DMS114 treated with DMSO at 0.1 percent for 48 hours (cell line): ENCODE data around the gene CAMK2D.

Experiments
- DNase-seq: peaks from one replicate; lab custom pipeline; 2025; ENCODE audit not compliant: unreplicated experiment; lab: John Stamatoyannopoulos, UW

Gene CAMK2D

DNA sequence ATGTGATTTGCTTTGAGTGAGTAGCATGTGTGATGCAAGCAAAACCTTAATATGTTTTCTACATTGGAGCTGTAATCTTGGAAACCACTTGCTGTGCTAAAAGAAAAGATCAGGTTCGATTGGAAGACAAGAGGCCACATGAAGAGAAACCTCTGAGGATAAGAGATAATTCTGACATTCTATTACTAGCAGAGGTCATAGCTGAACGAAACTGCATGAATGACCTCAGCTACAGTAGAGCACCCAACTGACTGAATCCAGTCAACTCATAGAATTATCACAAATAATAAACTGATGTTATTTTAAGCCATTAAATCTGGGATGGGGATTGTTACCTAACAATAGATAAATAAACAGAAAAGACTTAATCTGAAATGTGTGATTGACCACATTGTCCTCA lies 147.1 kb downstream of the CAMK2D start:
- DNase-seq = no peak

DNA sequence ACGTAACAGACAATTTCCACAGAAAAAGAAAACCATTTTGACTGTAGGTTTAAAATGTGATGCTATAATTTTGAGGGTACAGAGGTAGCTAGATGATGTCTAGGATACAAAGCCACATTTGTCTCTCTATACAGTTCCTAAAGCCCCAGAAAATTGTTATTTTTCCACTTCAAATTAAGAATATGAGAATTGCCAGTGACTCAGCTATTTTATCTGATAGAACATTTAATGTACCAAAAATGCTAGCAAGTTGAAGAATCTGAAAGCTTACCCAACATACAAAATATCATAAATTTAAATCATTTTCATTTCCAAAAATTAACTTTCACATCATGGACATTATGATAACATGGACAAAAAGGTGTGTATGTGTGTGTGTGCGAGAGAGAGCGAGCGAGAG lies 148.0 kb downstream of the CAMK2D start:
- DNase-seq = no peak

- no peak for DNase-seq
Observed at GRCh38 chr4:113610537-113610936, 151.0 kb downstream of the CAMK2D start.

DNA sequence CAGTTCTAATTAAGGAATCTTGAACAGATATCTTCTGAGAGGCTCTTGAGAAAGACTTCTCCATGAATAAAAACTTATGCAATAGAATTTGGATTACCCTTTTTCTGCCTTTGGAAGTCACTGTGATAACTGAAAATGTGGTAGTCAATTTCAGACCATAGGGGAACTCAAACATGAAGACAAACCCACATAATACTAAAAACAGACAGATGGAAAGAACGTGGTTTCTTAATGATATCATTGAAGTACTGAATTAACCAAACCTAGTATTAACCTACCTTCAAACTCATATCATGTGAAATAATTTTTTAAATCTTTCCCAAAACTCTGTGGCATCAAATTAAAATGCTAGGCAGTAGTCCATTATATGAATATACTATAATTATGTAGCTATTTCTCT lies 153.5 kb downstream of the CAMK2D start:
- no peak for DNase-seq

GRCh38 chr4:113607147-113607720 lies 154.3 kb downstream of the CAMK2D start:
- no peak for DNase-seq

GRCh38 chr4:113604955-113605354 lies 156.6 kb downstream of the CAMK2D start:
- DNase-seq = no peak

DNA sequence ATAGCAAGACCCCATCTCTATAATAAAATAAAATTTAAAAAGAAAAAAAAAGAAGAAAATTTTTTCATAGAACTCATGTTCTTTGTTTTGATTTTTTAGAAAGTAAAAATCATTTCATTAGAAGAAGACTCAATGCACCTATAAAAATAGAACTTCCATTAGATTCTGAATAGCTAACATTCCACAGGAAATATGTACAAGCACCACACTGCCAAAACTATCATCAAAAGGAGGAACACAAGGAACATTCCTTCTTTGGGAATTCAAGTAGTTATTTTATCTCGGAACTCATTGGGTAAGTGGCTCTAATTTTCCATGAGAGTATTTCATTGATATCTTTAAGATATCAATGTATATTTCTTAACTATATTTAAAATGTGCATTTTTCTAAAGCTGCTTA lies 157.6 kb downstream of the CAMK2D start:
- DNase-seq = no peak

DNA sequence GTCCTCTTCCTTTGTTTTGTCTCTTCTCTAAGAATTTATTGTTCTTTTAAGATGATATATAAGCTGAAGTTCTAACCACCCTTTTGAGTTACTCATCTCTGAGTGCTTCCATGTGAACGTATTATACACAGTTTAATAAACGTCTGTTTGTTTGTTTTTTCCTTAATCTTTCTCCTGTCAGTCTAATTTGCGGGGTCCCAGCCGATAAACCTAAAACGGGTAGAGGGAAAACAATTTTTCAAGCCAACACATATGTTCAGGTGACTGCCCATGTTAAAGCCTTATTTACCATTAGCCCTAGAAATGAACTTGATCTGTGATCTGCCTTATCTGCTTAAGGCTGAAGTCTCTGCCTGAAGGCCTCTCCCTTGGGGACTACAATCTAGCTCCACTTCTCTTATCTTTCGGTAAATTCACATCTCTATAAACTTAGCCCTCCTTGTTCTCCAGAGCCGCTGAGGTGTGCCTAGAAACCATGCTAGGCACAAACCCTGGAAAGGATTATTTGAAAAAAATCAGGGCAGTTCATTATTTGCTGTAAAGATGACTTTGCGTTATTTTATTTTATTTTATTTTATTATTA lies 158.8 kb downstream of the CAMK2D start:
- no peak for DNase-seq

DNA sequence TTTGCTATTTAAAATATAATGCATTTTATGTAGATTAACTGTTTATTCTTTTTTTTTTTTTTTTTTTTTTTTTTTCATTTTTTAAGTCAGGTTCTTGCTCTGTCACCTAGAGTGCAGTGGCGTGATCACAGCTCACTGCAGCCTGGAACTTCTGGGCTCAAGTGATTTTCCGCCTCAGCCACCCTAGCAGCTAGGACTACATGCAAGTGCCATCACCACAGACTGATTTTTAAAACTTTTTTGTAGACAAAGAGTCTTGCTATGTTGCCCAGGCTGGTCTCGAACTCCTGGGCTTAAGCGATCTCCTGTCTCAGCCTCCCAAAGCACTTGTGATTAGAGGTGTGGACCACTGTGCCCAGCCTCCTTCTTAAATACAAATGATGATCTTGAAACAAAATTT lies 159.9 kb downstream of the CAMK2D start:
- no peak for DNase-seq

DNA sequence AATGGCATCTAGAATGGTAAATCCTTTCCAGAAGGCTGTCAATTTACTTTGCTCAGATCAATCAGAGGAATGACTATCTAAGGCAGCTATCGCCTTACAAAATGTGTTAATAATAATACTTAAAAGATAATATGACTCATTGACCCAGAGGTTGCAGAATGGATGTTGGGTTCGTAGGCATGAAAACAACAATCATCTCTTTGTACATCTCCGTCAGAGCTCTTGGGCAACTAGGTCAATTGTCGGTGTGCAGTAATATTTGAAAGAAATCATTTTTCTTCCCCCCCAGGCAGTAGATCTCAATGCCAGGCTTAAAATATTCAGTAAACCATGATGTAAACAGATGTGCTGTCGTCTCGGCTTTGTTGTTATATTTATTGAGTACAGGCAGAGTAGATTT lies 165.1 kb downstream of the CAMK2D start:
- no peak for DNase-seq

GRCh38 chr4:113594231-113594556 lies 167.3 kb downstream of the CAMK2D start:
- DNase-seq = no peak

- DNase-seq = no peak
Observed at GRCh38 chr4:113593400-113594230, 167.9 kb downstream of the CAMK2D start.

DNA sequence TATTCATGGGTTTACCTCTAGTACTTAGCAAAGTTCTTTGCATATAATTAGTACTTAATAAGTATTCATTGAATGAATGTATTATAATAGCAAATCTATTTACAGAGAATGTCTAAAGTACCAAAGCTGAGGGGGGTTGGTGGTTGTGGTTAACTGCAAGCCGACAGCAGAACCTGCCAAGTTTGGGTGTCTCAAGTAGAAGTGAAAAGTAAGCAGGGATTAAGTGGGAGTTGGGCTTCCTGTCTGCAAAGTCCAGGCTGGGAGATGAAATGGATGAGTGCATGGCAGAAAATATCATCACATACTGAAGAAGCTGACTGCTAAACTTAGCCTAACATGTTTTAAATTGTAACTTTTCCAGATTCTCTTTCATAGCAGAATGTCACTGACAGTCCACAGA lies 169.6 kb downstream of the CAMK2D start:
- no peak for DNase-seq

DNA sequence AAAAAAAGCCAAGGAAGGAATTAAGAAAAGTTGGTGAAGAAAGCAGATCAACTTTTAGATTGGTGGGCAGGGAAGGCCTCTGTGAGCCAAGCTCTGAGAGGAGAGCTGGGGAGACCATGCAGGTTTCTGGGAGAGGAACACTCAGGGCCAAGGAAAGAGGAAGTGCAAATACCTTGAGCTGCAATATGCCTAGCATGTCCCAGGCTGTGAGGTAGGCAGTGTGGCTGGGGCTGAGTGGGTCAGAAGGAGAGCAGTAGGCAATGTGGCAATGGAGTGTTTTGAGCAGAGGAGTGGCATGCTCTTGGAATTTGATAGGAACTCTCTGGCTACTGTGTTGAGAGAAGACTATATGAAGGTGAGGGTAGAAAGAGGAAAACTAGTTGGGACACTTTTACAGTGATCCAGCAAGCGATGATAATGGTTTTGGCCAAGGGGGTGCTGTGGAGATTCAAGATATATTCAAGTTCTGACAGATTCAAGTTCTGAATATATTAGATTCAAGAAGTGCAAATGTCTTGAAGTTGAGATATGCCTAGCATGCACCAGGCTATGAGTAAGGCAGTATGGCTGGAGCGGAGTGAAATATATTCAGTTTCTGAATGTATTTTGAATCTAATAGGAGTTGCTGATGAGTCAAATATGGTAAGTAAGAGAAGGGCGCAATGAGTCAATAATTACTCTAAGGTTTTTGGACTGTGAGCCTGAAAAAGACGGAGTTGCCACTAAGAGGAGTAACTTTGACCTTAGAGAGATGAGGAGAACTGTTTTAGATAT lies 172.5 kb downstream of the CAMK2D start:
- no peak for DNase-seq

DNA sequence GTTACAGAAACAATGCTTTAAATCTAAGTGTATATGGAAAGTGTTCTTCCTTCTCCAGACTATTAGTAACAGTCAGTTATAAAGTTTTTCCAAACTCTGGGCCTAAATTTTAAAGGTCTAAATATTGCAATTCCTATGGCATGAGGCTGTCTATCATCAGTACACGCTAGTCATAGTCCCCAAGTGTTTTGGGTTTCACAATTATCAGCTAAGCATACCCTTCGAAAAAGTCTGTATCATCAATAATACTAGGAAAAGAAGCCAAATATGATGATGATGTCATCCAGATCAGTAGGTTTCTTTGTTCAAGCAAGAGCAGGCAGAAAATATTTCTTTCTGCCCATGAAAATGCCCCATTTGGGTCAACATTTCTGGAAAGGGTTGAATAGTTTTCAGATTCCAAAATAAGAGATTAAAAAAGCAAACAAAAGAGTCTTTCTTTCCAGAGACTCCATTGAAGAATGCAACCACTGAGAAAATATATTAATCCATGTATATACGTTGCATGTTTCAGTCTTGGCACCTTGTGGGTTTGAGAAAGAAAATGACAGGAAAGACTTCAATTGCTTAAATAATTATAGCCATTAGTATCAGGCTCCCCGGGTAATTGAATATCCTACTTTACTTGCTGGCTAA lies 173.8 kb downstream of the CAMK2D start:
- DNase-seq = no peak

- DNase-seq = no peak
Observed at GRCh38 chr4:113587156-113587555, 174.4 kb downstream of the CAMK2D start.

- no peak for DNase-seq
Observed at GRCh38 chr4:113586072-113586471, 175.5 kb downstream of the CAMK2D start.

GRCh38 chr4:113584407-113585150 lies 177.0 kb downstream of the CAMK2D start:
- DNase-seq = no peak

GRCh38 chr4:113582737-113583136 lies 178.8 kb downstream of the CAMK2D start:
- no peak for DNase-seq

DNA sequence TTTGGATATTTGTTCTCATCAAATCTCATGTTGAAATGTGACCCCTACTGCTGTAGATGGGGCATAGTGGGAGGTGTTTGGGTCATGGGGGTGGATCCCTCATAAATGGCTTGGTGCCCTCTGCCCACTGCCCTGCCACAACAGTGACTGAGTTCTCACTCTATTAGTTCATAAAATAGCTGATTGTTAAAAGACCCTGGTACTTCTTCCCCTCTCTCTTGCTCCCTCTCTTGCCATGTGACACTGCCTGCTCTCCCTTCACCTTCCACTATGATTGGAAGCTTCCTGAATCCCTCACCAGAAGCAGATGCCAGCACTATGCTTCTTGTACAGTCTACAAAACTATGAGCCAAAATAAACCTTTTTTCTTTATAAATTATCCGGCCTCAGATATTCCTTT lies 182.2 kb downstream of the CAMK2D start:
- no peak for DNase-seq
